HEK293 (cell line): Measurements from ENCODE around the gene TARBP1.

Experiments
- CTCF ChIA-PET: fragments of 350-600 bp; formaldehyde crosslinking; extraction: SDS; loops from one replicate; lab custom pipeline; 2021; ENCODE audit warnings: antibody characterized with exemption; lab: Yijun Ruan, JAX
- POLR2A ChIA-PET: fragments of 300-600 bp; formaldehyde crosslinking; extraction: SDS; loops from one replicate; lab custom pipeline; 2020; ENCODE audit warnings: antibody characterized with exemption, inconsistent platforms; lab: Yijun Ruan, JAX
- H3K27ac ChIP-seq: fragments of 200-500 bp; sonication (Bioruptor generic); 2 replicates; pipeline ENCODE4 v1.5.1; 2014; ENCODE audit warnings: low read depth, low read length, control low read depth, inconsistent platforms; ENCODE audit errors: extremely low read depth
- H3K36me3 ChIP-seq, 2 experiments: fragments of 200-500 bp in 1 of 2; sonication (Bioruptor generic) in 1 of 2; 1 replicate in 1 of 2; 2 replicates in 1 of 2; pipeline ENCODE4 v1.5.1; 2014 to 2017; ENCODE audit warnings: inconsistent platforms in 2 of 2, low read length in 2 of 2; ENCODE audit not compliant: control insufficient read depth in 2 of 2, insufficient read depth in 1 of 2
- H3K4me1 ChIP-seq: fragments of 200-500 bp; sonication (Bioruptor generic); 2 replicates; pipeline ENCODE4 v1.5.1; 2014; ENCODE audit warnings: mild to moderate bottlenecking, low read length, inconsistent platforms; ENCODE audit not compliant: control insufficient read depth, insufficient read depth
- H3K4me3 ChIP-seq: 2 replicates; pipeline ENCODE4 v1.5.1; 2011; ENCODE audit warnings: low read depth, mild to moderate bottlenecking, control low read depth, low read length, moderate library complexity
- H3K9me3 ChIP-seq: fragments of 200-500 bp; sonication (Bioruptor generic); 2 replicates; pipeline ENCODE4 v1.5.1; 2014; ENCODE audit warnings: low read depth, low read length, inconsistent platforms; ENCODE audit not compliant: control insufficient read depth, insufficient read depth
- FEZF1 ChIP-seq: fragments of 450-650 bp; formaldehyde crosslinking; IDR thresholded peaks from 2 replicates; pipeline ENCODE4 v1.5.1; 2016; ENCODE audit warnings: missing biosample characterization, missing genetic modification characterization
- MEIS1 ChIP-seq: sonication (generic); formaldehyde crosslinking; IDR thresholded peaks from 2 replicates; pipeline ENCODE4 v1.8.1; 2022; ENCODE audit warnings: missing genetic modification reagents, mild to moderate bottlenecking, borderline replicate concordance
- MZF1 ChIP-seq: fragments of 450-650 bp; formaldehyde crosslinking; IDR thresholded peaks from 2 replicates; pipeline ENCODE4 v1.5.1; 2017; ENCODE audit warnings: missing biosample characterization, missing genetic modification characterization, borderline replicate concordance
- SCRT2 ChIP-seq: fragments of 450-650 bp; formaldehyde crosslinking; IDR thresholded peaks from 2 replicates; pipeline ENCODE4 v1.5.1; 2016; ENCODE audit warnings: missing biosample characterization, missing genetic modification characterization
- ZBTB17 ChIP-seq: fragments of 450-650 bp; formaldehyde crosslinking; IDR thresholded peaks from 2 replicates; pipeline ENCODE4 v1.5.1; 2016; ENCODE audit warnings: missing biosample characterization, missing genetic modification characterization
- ZFHX2 ChIP-seq: fragments of 450-650 bp; formaldehyde crosslinking; conservative IDR thresholded peaks from 2 replicates; pipeline ENCODE4 v1.5.1; 2016; ENCODE audit warnings: missing biosample characterization, missing genetic modification characterization
- ZFP3 ChIP-seq: fragments of 450-650 bp; formaldehyde crosslinking; IDR thresholded peaks from 2 replicates; pipeline ENCODE4 v1.5.1; 2016; ENCODE audit warnings: low read depth, missing biosample characterization, missing genetic modification characterization
- ZNF16 ChIP-seq: fragments of 450-650 bp; formaldehyde crosslinking; IDR thresholded peaks from 2 replicates; pipeline ENCODE4 v1.5.1; 2016; ENCODE audit warnings: low read depth, missing biosample characterization, missing genetic modification characterization
- ZNF2 ChIP-seq: fragments of 450-650 bp; formaldehyde crosslinking; IDR thresholded peaks from 2 replicates; pipeline ENCODE4 v1.5.1; 2016; ENCODE audit warnings: missing biosample characterization, missing genetic modification characterization
- ZNF404 ChIP-seq: fragments of 450-650 bp; formaldehyde crosslinking; IDR thresholded peaks from 2 replicates; pipeline ENCODE4 v1.5.1; 2017; ENCODE audit warnings: missing biosample characterization, missing genetic modification characterization
- ZNF544 ChIP-seq: fragments of 450-650 bp; formaldehyde crosslinking; IDR thresholded peaks from 2 replicates; pipeline ENCODE4 v1.5.0; 2017; ENCODE audit warnings: missing biosample characterization, missing genetic modification characterization
- ZNF785 ChIP-seq: fragments of 450-650 bp; formaldehyde crosslinking; IDR thresholded peaks from 2 replicates; pipeline ENCODE4 v1.5.1; 2016; ENCODE audit warnings: missing biosample characterization, missing genetic modification characterization
- TF ChIP-seq, protein P1 (sequence below): fragments of 450-650 bp; formaldehyde crosslinking; IDR thresholded peaks from 2 replicates; pipeline ENCODE4 v1.5.1; 2016; ENCODE audit warnings: missing biosample characterization, missing genetic modification characterization
- TF ChIP-seq, protein P2 (sequence below): fragments of 450-650 bp; formaldehyde crosslinking; IDR thresholded peaks from 2 replicates; pipeline ENCODE4 v1.5.1; 2016; ENCODE audit warnings: missing biosample characterization, missing genetic modification characterization
- TF ChIP-seq, protein P3 (sequence below): fragments of 450-650 bp; formaldehyde crosslinking; IDR thresholded peaks from 2 replicates; pipeline ENCODE4 v1.5.1; 2016; ENCODE audit warnings: missing biosample characterization, missing genetic modification characterization
- TF ChIP-seq, protein P4 (sequence below): fragments of 450-650 bp; formaldehyde crosslinking; IDR thresholded peaks from 2 replicates; pipeline ENCODE4 v1.5.1; 2017; ENCODE audit warnings: missing biosample characterization, mild to moderate bottlenecking, missing genetic modification characterization, moderate library complexity
- TF ChIP-seq, protein P5 (sequence below): fragments of 450-650 bp; formaldehyde crosslinking; conservative IDR thresholded peaks from 2 replicates; pipeline ENCODE4 v1.5.1; 2016; ENCODE audit warnings: low read depth, missing biosample characterization, missing genetic modification characterization

Gene TARBP1

DNA sequence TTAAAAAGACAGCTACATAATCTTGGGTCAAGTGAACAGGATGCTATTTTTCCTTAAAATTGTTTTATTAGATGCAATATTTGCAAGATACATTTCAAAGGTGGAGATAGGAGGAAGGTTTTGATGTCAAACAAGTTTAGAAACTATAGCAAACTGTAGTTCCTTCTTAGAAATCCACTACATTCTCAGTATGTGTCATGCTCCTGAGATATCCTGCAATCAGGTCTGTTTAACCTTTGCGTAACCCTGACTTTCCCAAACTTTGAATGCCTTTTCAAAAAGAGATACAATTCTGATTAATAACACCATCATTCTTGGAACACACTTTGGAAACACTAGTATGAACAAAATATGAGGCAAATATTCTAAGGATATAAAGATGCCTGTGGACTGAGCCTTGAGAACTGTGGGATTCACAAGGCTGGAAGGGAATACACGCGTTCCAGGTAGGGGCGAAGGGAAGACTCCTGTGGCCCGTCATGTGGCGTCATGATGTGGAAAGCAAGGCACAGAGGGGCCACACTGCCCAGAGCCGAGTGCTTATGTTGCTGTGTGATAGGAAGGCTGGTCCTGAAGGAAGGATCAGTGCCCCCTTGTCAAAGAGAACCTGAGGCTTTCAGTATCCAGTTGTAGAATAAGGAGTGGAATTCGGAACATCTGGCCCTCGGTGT is 19.6 kb upstream of the TARBP1 start:
- Histone ChIP-seq H3K9me3 (no peaks in the 10 kb centered on the region), H3K4me1 (peaks cover 15% of the 10 kb centered on the region), H3K27ac (no peak overlapping the region; the same call in 1 of the 2 replicates)
- POLR2A ChIA-PET: interaction anchor here (0.7 to 3.6 kb wide), 11 partner anchors 45 to 636 kb away, joined by 3 to 23 read pairs (median 6); partner anchors contain the start of gene IRF2BP2
- TF ChIP-seq, protein P1, sequence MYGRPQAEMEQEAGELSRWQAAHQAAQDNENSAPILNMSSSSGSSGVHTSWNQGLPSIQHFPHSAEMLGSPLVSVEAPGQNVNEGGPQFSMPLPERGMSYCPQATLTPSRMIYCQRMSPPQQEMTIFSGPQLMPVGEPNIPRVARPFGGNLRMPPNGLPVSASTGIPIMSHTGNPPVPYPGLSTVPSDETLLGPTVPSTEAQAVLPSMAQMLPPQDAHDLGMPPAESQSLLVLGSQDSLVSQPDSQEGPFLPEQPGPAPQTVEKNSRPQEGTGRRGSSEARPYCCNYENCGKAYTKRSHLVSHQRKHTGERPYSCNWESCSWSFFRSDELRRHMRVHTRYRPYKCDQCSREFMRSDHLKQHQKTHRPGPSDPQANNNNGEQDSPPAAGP: no peak
- peak; percentile 62 for TF ChIP-seq ZBTB17 (tag by site-specific recombination)
- TF ChIP-seq, all 188 proteins: peak for 1
- Histone ChIP-seq H3K4me3 (no peak overlapping the region), H3K36me3 (no peaks in the 10 kb centered on the region)
- CTCF ChIA-PET: interaction anchor here (0.7 to 4.3 kb wide), 52 partner anchors 8 to 609 kb away, joined by 3 to 46 read pairs (median 5); partner anchors contain the start of gene IRF2BP2

DNA sequence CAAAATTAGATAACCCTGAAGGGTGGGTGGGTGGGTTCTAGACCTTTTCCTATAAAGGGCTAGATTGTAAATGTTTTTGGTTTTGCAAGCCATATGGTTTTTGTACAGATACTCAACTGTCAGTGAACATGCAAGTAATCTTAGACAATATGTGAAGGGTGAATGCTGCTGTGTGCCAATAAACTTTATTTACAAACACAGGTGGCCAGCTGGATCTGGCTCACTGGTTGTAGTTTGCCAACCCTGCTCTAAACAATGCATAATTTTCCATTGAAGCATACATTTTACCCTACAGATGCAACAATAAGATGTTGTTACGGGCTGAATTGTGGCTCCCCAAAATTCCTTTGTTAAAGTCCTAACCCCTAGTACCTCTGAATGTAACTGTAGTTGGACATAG is 18.6 kb upstream of the TARBP1 start:
- CTCF ChIA-PET: interaction anchor here (0.6 to 4.3 kb wide), 10 partner anchors 11 to 589 kb away, joined by 3 to 46 read pairs (median 6); no protein-coding TSS in a partner anchor
- no peaks in the 10 kb centered on the region for H3K36me3 ChIP-seq
- H3K4me1 ChIP-seq: peaks cover 15% of the 10 kb centered on the region
- POLR2A ChIA-PET: interaction anchor here (0.7 kb wide), 2 partner anchors 17 to 464 kb away, joined by 4 read pairs; no protein-coding TSS in a partner anchor
- TF ChIP-seq ZNF544 (tag by site-specific recombination) (no peak), MZF1 (tag by site-specific recombination) (no peak), ZNF785 (tag by site-specific recombination) (no peak), SCRT2 (tag by site-specific recombination) (no peak), ZNF16 (tag by site-specific recombination) (no peak), MEIS1 (CRISPR knock-in tag) (no peak), FEZF1 (no peak), ZFHX2 (tag by site-specific recombination) (no peak), ZNF404 (tag by site-specific recombination) (no peak), ZNF2 (no peak), ZFP3 (tag by site-specific recombination) (no peak)
- TF ChIP-seq, protein P2, sequence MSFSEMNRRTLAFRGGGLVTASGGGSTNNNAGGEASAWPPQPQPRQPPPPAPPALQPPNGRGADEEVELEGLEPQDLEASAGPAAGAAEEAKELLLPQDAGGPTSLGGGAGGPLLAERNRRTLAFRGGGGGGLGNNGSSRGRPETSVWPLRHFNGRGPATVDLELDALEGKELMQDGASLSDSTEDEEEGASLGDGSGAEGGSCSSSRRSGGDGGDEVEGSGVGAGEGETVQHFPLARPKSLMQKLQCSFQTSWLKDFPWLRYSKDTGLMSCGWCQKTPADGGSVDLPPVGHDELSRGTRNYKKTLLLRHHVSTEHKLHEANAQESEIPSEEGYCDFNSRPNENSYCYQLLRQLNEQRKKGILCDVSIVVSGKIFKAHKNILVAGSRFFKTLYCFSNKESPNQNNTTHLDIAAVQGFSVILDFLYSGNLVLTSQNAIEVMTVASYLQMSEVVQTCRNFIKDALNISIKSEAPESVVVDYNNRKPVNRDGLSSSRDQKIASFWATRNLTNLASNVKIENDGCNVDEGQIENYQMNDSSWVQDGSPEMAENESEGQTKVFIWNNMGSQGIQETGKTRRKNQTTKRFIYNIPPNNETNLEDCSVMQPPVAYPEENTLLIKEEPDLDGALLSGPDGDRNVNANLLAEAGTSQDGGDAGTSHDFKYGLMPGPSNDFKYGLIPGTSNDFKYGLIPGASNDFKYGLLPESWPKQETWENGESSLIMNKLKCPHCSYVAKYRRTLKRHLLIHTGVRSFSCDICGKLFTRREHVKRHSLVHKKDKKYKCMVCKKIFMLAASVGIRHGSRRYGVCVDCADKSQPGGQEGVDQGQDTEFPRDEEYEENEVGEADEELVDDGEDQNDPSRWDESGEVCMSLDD (tag by site-specific recombination): no peak
- TF ChIP-seq, protein P3, sequence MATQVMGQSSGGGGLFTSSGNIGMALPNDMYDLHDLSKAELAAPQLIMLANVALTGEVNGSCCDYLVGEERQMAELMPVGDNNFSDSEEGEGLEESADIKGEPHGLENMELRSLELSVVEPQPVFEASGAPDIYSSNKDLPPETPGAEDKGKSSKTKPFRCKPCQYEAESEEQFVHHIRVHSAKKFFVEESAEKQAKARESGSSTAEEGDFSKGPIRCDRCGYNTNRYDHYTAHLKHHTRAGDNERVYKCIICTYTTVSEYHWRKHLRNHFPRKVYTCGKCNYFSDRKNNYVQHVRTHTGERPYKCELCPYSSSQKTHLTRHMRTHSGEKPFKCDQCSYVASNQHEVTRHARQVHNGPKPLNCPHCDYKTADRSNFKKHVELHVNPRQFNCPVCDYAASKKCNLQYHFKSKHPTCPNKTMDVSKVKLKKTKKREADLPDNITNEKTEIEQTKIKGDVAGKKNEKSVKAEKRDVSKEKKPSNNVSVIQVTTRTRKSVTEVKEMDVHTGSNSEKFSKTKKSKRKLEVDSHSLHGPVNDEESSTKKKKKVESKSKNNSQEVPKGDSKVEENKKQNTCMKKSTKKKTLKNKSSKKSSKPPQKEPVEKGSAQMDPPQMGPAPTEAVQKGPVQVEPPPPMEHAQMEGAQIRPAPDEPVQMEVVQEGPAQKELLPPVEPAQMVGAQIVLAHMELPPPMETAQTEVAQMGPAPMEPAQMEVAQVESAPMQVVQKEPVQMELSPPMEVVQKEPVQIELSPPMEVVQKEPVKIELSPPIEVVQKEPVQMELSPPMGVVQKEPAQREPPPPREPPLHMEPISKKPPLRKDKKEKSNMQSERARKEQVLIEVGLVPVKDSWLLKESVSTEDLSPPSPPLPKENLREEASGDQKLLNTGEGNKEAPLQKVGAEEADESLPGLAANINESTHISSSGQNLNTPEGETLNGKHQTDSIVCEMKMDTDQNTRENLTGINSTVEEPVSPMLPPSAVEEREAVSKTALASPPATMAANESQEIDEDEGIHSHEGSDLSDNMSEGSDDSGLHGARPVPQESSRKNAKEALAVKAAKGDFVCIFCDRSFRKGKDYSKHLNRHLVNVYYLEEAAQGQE (tag by site-specific recombination): no peak
- TF ChIP-seq, protein P4, sequence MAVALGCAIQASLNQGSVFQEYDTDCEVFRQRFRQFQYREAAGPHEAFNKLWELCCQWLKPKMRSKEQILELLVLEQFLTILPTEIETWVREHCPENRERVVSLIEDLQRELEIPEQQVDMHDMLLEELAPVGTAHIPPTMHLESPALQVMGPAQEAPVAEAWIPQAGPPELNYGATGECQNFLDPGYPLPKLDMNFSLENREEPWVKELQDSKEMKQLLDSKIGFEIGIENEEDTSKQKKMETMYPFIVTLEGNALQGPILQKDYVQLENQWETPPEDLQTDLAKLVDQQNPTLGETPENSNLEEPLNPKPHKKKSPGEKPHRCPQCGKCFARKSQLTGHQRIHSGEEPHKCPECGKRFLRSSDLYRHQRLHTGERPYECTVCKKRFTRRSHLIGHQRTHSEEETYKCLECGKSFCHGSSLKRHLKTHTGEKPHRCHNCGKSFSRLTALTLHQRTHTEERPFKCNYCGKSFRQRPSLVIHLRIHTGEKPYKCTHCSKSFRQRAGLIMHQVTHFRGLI: no peak
- TF ChIP-seq, protein P5, sequence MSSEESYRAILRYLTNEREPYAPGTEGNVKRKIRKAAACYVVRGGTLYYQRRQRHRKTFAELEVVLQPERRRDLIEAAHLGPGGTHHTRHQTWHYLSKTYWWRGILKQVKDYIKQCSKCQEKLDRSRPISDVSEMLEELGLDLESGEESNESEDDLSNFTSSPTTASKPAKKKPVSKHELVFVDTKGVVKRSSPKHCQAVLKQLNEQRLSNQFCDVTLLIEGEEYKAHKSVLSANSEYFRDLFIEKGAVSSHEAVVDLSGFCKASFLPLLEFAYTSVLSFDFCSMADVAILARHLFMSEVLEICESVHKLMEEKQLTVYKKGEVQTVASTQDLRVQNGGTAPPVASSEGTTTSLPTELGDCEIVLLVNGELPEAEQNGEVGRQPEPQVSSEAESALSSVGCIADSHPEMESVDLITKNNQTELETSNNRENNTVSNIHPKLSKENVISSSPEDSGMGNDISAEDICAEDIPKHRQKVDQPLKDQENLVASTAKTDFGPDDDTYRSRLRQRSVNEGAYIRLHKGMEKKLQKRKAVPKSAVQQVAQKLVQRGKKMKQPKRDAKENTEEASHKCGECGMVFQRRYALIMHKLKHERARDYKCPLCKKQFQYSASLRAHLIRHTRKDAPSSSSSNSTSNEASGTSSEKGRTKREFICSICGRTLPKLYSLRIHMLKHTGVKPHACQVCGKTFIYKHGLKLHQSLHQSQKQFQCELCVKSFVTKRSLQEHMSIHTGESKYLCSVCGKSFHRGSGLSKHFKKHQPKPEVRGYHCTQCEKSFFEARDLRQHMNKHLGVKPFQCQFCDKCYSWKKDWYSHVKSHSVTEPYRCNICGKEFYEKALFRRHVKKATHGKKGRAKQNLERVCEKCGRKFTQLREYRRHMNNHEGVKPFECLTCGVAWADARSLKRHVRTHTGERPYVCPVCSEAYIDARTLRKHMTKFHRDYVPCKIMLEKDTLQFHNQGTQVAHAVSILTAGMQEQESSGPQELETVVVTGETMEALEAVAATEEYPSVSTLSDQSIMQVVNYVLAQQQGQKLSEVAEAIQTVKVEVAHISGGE (tag by site-specific recombination): no peak
- H3K4me3 ChIP-seq: no peak overlapping the region
- H3K27ac ChIP-seq: no peak overlapping the region
- H3K9me3 ChIP-seq: no peaks in the 10 kb centered on the region
